H9 (cell line): ENCODE measurements around the gene APCDD1L. TPM values are rescaled to one million over a fixed set of nuclear protein-coding genes. Genes with fewer than 3 reads are reported as not detected.

Source experiments
- DNase-seq: peaks from one replicate; pipeline ENCODE4 v3.0.0-alpha.2; 2017
- H2AFZ ChIP-seq: one replicate; pipeline ENCODE4 v1.6.1; 2013; ENCODE audit warnings: mild to moderate bottlenecking, low read length, control low read depth, moderate library complexity
- H2AK5ac ChIP-seq: 2 replicates; pipeline ENCODE4 v1.6.1; 2013; ENCODE audit warnings: low read length, control low read depth, mixed read lengths; ENCODE audit not compliant: insufficient read length
- H2BK120ac ChIP-seq: one replicate; pipeline ENCODE4 v1.6.1; 2013; ENCODE audit warnings: low read depth, mild to moderate bottlenecking, low read length, control low read depth, inconsistent platforms; ENCODE audit not compliant: poor library complexity, severe bottlenecking
- H2BK12ac ChIP-seq: 2 replicates; pipeline ENCODE4 v1.6.1; 2013; ENCODE audit warnings: low read length, control low read depth, mixed read lengths, low read depth; ENCODE audit not compliant: insufficient read length
- H2BK15ac ChIP-seq: 2 replicates; pipeline ENCODE4 v1.6.1; 2013; ENCODE audit warnings: low read depth, low read length, control low read depth
- H2BK20ac ChIP-seq: one replicate; pipeline ENCODE4 v1.6.1; 2013; ENCODE audit warnings: low read depth, mild to moderate bottlenecking, low read length, control low read depth, inconsistent platforms; ENCODE audit not compliant: poor library complexity, severe bottlenecking
- H2BK5ac ChIP-seq: 2 replicates; pipeline ENCODE4 v1.6.1; 2013; ENCODE audit warnings: low read length, control low read depth, mixed read lengths; ENCODE audit not compliant: insufficient read length
- H3K14ac ChIP-seq: 2 replicates; pipeline ENCODE4 v1.6.1; 2013; ENCODE audit warnings: low read length, control low read depth; ENCODE audit not compliant: insufficient read depth
- H3K18ac ChIP-seq: 2 replicates; pipeline ENCODE4 v1.6.1; 2013; ENCODE audit warnings: low read depth, mild to moderate bottlenecking, mixed read lengths, low read length, control low read depth; ENCODE audit not compliant: insufficient read length
- H3K23ac ChIP-seq: 2 replicates; pipeline ENCODE4 v1.6.1; 2013; ENCODE audit warnings: low read length, control low read depth, mixed read lengths, low read depth; ENCODE audit not compliant: insufficient read length
- H3K23me2 ChIP-seq: 2 replicates; pipeline ENCODE4 v1.6.1; 2013; ENCODE audit warnings: low read depth, mild to moderate bottlenecking, mixed read lengths, low read length, control low read depth; ENCODE audit not compliant: insufficient read length, poor library complexity, severe bottlenecking
- H3K27ac ChIP-seq: 2 replicates; pipeline ENCODE4 v1.5.1; 2013; ENCODE audit warnings: low read length, control low read depth, mixed read lengths, low read depth; ENCODE audit not compliant: insufficient read length
- H3K27me3 ChIP-seq: 2 replicates; pipeline ENCODE4 v1.6.1; 2013; ENCODE audit warnings: low read length, control low read depth, inconsistent platforms; ENCODE audit not compliant: insufficient read depth
- H3K4ac ChIP-seq: 2 replicates; pipeline ENCODE4 v1.6.1; 2013; ENCODE audit warnings: low read depth, mild to moderate bottlenecking, control low read depth, inconsistent platforms, low read length, moderate library complexity
- H3K4me1 ChIP-seq: 2 replicates; pipeline ENCODE4 v1.6.1; 2013; ENCODE audit warnings: low read length, control low read depth, inconsistent platforms; ENCODE audit not compliant: insufficient read depth
- H3K4me2 ChIP-seq: 2 replicates; pipeline ENCODE4 v1.6.1; 2013; ENCODE audit warnings: low read length, control low read depth, mixed read lengths; ENCODE audit not compliant: insufficient read length, insufficient read depth
- H3K56ac ChIP-seq: 2 replicates; pipeline ENCODE4 v1.6.1; 2013; ENCODE audit warnings: low read depth, mild to moderate bottlenecking, mixed read lengths, low read length, control low read depth; ENCODE audit not compliant: insufficient read length
- H3K79me1 ChIP-seq: 2 replicates; pipeline ENCODE4 v1.6.1; 2013; ENCODE audit warnings: low read depth, mild to moderate bottlenecking, moderate library complexity, low read length, control low read depth, inconsistent platforms; ENCODE audit not compliant: insufficient read depth, poor library complexity, severe bottlenecking
- H3K79me2 ChIP-seq: 2 replicates; pipeline ENCODE4 v1.6.1; 2013; ENCODE audit warnings: low read length, control low read depth, inconsistent platforms; ENCODE audit not compliant: insufficient read depth
- H3K9ac ChIP-seq: 2 replicates; pipeline ENCODE4 v1.6.1; 2013; ENCODE audit warnings: low read length, control low read depth, mixed read lengths; ENCODE audit not compliant: insufficient read length; ENCODE audit errors: extremely low read depth
- H3K9me3 ChIP-seq: one replicate; pipeline ENCODE4 v1.6.1; 2013; ENCODE audit warnings: low read depth, low read length, inconsistent platforms; ENCODE audit not compliant: control insufficient read depth
- H3T11ph ChIP-seq: one replicate; pipeline ENCODE4 v1.6.1; 2013; ENCODE audit warnings: mild to moderate bottlenecking, low read length, control low read depth, inconsistent platforms
- H4K20me1 ChIP-seq: one replicate; pipeline ENCODE4 v1.6.1; 2013; ENCODE audit not compliant: control insufficient read depth, insufficient read length, insufficient read depth
- H4K5ac ChIP-seq: 2 replicates; pipeline ENCODE4 v1.6.1; 2013; ENCODE audit warnings: low read depth, mild to moderate bottlenecking, mixed read lengths, low read length, control low read depth; ENCODE audit not compliant: insufficient read length
- H4K8ac ChIP-seq: replicated peaks from 2 replicates; pipeline ENCODE4 v1.6.1; 2013; ENCODE audit warnings: low read length, control low read depth, mixed read lengths, low read depth; ENCODE audit not compliant: insufficient read length
- H4K91ac ChIP-seq: 2 replicates; pipeline ENCODE4 v1.6.1; 2013; ENCODE audit warnings: low read depth, mild to moderate bottlenecking, moderate library complexity, mixed read lengths, low read length, control low read depth; ENCODE audit not compliant: insufficient read length
- H3K27ac Mint-ChIP-seq, 3 experiments: 2 replicates in 2 of 3; 3 replicates in 1 of 3; pipeline ENCODE4 v1.8.0; 2020 to 2021; ENCODE audit warnings: mixed read lengths in 3 of 3, mild to moderate bottlenecking in 1 of 3, moderate library complexity in 1 of 3
- H3K27me3 Mint-ChIP-seq: 2 replicates; pipeline ENCODE4 v1.8.0; 2021; ENCODE audit warnings: low read depth, mild to moderate bottlenecking, moderate library complexity, mixed read lengths
- H3K36me3 Mint-ChIP-seq, 3 experiments: 2 replicates in 2 of 3; 3 replicates in 1 of 3; pipeline ENCODE4 v1.8.0; 2020 to 2021; ENCODE audit warnings: low read depth in 3 of 3, mixed read lengths in 3 of 3; ENCODE audit not compliant: insufficient read depth in 1 of 3
- H3K4me1 Mint-ChIP-seq, 2 experiments: 2 replicates each; pipeline ENCODE4 v1.8.0; 2020; ENCODE audit warnings: mixed read lengths in 2 of 2
- H3K4me3 Mint-ChIP-seq, 2 experiments: 2 replicates in 1 of 2; 3 replicates in 1 of 2; pipeline ENCODE4 v1.8.0; 2020 to 2021; ENCODE audit warnings: mild to moderate bottlenecking in 2 of 2, mixed read lengths in 2 of 2, moderate library complexity in 1 of 2
- H3K9me3 Mint-ChIP-seq, 2 experiments: 2 replicates in 1 of 2; 3 replicates in 1 of 2; pipeline ENCODE4 v1.8.0; 2020; ENCODE audit warnings: mild to moderate bottlenecking in 2 of 2, mixed read lengths in 2 of 2, moderate library complexity in 1 of 2
- CTCF ChIP-seq: fragments of 200-600 bp; sonication (generic); conservative IDR thresholded peaks from 3 replicates; pipeline ENCODE4 v1.8.0; 2021; ENCODE audit warnings: antibody characterized with exemption, mild to moderate bottlenecking
- WGBS: extraction: QIAGEN DNeasy Blood & Tissue Kit; methylation state at CpG from one replicate; pipeline ENCODE4 v1.1.7; 2013; ENCODE audit warnings: missing lambda C conversion rate, low lambda C conversion rate, mixed read lengths; ENCODE audit not compliant: insufficient read length; ENCODE audit errors: extremely low coverage; 5-methylcytosine and 5-hydroxymethylcytosine counted together
- total RNA-seq: library from RNA; stranded (reverse); gene quantifications from 2 replicates; pipeline ENCODE4 v1.2.1, GENCODE V29; 2021

APCDD1L gene
- total RNA-seq, 1 experiment from 2014 or later = 0.68 TPM

GRCh38 chr20:58435237-58435636 is 80.0 kb downstream of the APCDD1L start:
- Histone ChIP-seq H3K9me3 (no peaks in the 10 kb centered on the region), H2BK15ac (no peak overlapping the region), H4K91ac (no peak overlapping the region), H4K8ac (no peak overlapping the region), H3K23me2 (no peaks in the 10 kb centered on the region), H3K4me2 (no peak overlapping the region), H3K4ac (no peak overlapping the region), H4K5ac (no peak overlapping the region), H3K27ac (no peak overlapping the region), H3K14ac (no peak overlapping the region), H2BK5ac (no peak overlapping the region), H3K79me1 (no peaks in the 10 kb centered on the region), H2AFZ (no peak overlapping the region), H2BK120ac (no peak overlapping the region), H2BK12ac (no peak overlapping the region), H3K4me1 (peaks cover 17% of the 10 kb centered on the region), H4K20me1 (no peaks in the 10 kb centered on the region), H3T11ph (no peak overlapping the region), H3K23ac (no peak overlapping the region), H3K56ac (no peak overlapping the region), H2BK20ac (no peak overlapping the region), H3K9ac (no peak overlapping the region), H3K79me2 (peaks cover 2% of the 10 kb centered on the region; the same call in 1 of the 2 replicates), H2AK5ac (no peak overlapping the region), H3K27me3 (no peaks in the 10 kb centered on the region), H3K18ac (no peak overlapping the region)
- no peak for DNase-seq
- Mint-ChIP-seq H3K36me3 (peaks cover 3 to 22% (median 13%) of the 10 kb centered on the region in 3 experiments; a peak in 5 of 7 replicates), H3K27ac (peak overlapping the region in 2 of 3 experiments; percentile 81 to 91; a peak in 3 of 7 replicates), H3K9me3 (no peaks in the 10 kb centered on the region), H3K4me1 (peaks cover 59 to 60% of the 10 kb centered on the region in 2 experiments), H3K4me3 (no peak overlapping the region), H3K27me3 (no peaks in the 10 kb centered on the region)
- WGBS = no CpG with 5 or more reads among the region's 6 CpGs
- no peak for TF ChIP-seq CTCF
